NCI-H2171 (cell line): ENCODE measurements around the gene TPBGL.
"Not testable (repeated sequence)": the region's sequence is repeated elsewhere in the genome, so short reads cannot be mapped to it uniquely, and the experiment has no call there.

Source experiments
- DNase-seq: peaks from one replicate; lab custom pipeline; 2025; lab: John Stamatoyannopoulos, UW

TPBGL gene

DNA sequence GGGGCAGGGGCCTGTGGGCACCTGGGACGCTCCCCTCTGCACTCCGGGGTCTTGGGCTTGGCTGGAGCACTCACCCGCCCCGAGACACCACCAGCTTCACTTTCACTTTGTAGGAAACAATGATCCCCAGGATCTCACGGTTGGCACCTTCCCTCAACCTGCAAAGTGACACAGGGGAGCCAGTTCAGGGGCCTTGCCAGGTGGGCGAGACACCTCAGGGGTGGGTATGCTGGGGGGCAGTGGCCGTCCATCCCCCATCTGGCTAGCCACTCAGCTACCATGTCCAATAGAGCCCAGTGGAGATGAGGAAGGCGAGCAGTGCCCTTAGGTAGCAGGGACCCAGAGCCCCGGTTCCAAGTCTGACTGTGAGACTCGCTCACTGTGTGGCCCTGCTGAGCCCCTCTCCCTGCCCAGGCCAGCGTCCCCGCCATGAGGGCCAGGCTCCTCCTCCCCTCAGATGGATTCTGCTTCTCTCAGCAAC lies 32.3 kb downstream of the TPBGL start:
- DNase-seq: no peak

- DNase-seq: no peak
Observed at GRCh38 chr11:75273411-75274391, 33.1 kb downstream of the TPBGL start.

GRCh38 chr11:75274716-75275115 lies 34.1 kb downstream of the TPBGL start:
- DNase-seq: not testable (repeated sequence)

GRCh38 chr11:75275581-75275980 lies 35.0 kb downstream of the TPBGL start:
- peak; percentile 36 for DNase-seq

DNA sequence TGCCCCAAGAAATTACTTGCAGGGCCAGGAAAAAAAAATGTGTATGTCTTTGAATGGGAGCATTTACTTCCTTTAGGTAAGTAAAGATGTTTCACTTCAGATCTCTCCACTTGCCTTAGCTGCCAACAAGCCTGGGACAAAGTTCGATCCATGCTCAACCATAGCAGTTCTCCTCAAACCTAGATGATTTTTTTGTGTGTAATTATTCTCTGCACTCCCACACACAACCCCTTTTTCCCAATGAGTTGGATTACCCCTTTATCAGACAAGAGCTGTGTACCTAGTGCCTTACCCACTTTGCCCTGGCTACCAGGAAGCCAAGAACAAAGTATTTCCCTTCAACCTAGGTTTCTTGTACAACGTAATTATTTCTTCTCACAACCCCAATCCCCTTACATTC lies 35.6 kb downstream of the TPBGL start:
- DNase-seq: no peak

GRCh38 chr11:75276686-75277085 lies 36.1 kb downstream of the TPBGL start:
- DNase-seq: peak; percentile 69

GRCh38 chr11:75277211-75277805 lies 36.7 kb downstream of the TPBGL start:
- DNase-seq: no peak

DNA sequence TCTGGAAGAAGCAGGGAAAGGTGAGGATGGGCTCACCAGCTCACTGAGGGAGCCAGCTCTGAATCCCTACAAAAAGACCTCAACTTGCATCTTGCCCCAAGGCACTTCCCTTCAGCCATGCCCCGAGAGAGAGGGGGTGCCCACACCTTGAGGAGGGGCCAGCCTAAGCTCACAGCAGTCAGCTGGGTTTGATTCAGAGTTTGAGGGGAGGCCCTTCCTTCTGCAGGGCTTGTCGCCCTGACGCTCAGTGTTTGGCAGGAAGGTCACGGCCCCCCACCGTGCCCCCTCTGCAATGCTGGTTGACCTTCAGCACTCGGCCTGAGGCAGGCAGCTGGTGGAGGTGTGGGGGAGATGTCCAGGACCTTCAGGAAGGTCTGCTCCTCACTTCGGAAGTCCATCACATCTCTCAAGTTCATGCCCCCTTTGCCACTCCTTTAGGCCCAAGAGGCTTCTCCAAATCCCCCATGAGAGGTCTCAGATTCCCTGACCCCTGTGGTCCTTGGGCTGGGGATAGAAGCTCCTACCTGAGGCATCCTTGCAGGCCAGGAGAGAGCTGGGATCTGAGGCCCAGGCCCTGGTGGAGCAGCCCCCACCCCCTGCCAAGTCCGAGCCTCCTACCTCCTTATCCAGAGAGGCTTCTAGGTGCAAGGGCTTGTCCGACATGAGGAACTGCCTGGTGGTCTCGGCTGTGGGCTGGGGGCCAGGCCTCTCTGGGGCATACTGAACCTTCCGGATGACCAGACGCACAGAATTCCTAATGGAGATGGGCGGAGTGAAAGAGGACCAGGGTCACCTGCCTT lies 37.6 kb downstream of the TPBGL start:
- no peak for DNase-seq

GRCh38 chr11:75279273-75279672 lies 38.7 kb downstream of the TPBGL start:
- DNase-seq: no peak

DNA sequence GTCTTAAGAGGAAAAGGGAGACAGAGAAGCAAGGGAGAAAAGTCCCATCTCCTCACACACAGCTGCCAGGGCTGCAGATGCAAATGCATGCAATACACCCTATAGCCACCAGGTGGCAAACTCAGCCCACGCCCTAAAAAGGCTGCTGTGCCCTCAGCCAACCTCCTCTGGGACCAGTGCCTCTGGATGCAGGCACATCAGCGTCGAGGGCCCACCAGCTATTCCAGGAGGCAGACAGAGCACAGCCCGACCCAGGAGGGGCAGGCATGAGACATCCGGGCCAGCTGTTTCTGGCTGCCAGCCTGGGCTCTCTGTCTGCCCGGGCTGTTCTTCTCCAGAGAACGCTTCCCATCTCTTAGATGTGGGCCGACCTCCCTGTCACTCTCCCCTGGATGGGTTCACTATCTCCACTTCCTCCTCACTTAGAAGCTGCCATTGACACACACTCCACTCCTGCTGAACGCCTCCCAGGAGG lies 39.7 kb downstream of the TPBGL start:
- DNase-seq: peak; percentile 36

DNA sequence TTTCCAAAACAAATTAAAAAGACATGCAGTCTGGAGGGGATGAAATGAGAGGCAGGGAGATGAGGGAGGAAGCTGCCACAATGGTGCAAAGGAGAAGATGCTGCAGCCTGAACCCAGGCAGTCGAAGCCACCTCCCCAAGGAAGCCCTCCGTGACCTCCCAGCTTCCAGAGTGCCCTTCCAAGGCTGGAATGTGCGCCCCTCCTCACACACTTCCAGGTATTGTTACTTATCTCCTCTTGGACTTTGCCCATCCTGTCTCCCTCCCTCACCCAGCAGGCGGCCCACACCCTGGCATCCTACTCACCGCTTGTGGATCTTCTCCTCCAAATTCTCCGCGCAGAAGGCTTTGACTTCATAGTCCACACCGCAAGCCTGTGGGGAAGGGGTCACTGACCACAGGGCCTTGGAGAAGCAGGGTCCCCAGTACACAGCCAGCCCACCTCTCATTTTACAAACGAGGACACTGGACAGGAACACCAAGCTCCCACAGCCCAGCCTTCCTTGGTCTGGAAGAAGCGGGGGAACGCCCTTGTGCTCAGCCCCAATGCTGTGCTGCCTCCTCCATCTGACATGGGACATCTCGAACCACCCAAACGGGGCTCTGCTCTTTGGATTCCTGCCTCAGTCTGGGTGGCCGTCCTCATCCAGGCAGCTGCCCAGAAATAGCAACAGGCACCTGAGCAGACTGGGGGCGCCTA lies 40.3 kb downstream of the TPBGL start:
- DNase-seq: no peak

- DNase-seq: no peak
Observed at GRCh38 chr11:75281469-75282095, 41.0 kb downstream of the TPBGL start.

DNA sequence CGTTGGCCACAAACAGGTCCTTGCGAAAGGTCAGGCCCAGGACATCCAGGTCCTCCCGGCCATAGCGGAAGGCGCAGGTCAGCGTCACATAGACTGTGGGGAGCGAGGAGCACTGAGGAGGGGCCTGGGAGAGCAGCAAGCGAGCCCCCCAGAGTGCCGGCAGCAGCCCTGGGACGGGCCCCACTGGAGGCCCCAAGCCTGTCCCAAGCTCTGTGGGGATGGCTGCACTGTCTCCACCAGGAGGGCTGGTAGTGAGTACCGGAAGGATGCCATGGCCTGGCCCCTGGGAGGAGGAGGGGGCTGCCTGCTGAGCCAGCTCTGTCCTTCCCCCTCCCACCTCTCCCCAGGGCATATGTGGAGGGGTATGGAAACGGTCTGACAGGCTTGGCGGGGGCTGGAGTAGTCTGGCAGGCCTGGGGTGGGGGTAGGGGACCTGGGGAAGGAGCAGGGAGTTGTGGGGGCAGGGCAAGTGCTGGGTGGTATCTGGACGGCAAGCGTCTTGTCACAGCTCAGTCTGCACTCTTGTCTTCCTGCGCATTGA lies 42.9 kb downstream of the TPBGL start:
- no peak for DNase-seq

GRCh38 chr11:75285776-75286360 lies 45.3 kb downstream of the TPBGL start:
- DNase-seq: no peak

- no peak for DNase-seq
Observed at GRCh38 chr11:75286826-75287465, 46.4 kb downstream of the TPBGL start.

GRCh38 chr11:75287579-75287978 lies 47.0 kb downstream of the TPBGL start:
- DNase-seq: no peak

GRCh38 chr11:75289511-75289760 lies 48.9 kb downstream of the TPBGL start:
- no peak for DNase-seq

- DNase-seq: no peak
Observed at GRCh38 chr11:75289919-75290318, 49.3 kb downstream of the TPBGL start.

- DNase-seq: no peak
Observed at GRCh38 chr11:75291741-75292140, 51.2 kb downstream of the TPBGL start.

GRCh38 chr11:75292943-75293342 lies 52.4 kb downstream of the TPBGL start:
- DNase-seq: no peak
